Activated naive CD4-positive, alpha-beta T cell treated with anti-CD3 and anti-CD28 coated beads, Interleukin-2, amount 50 U/mL, for 24 hours (primary cell): ENCODE data around the gene TTC29.
"Not testable (repeated sequence)": the region's sequence is repeated elsewhere in the genome, so short reads cannot be mapped to it uniquely, and the experiment has no call there.

Experiments used
- H3K27ac Mint-ChIP-seq: one replicate; pipeline ENCODE4 v1.8.0; 2021; ENCODE audit warnings: mild to moderate bottlenecking, mixed read lengths
- H3K27me3 Mint-ChIP-seq: one replicate; pipeline ENCODE4 v1.8.0; 2021; ENCODE audit warnings: mixed read lengths
- H3K36me3 Mint-ChIP-seq: one replicate; pipeline ENCODE4 v1.8.0; 2021; ENCODE audit warnings: mixed read lengths
- H3K4me1 Mint-ChIP-seq: one replicate; pipeline ENCODE4 v1.8.0; 2021; ENCODE audit warnings: mixed read lengths
- H3K4me3 Mint-ChIP-seq: one replicate; pipeline ENCODE4 v1.8.0; 2021; ENCODE audit warnings: mild to moderate bottlenecking, mixed read lengths
- H3K9me3 Mint-ChIP-seq: one replicate; pipeline ENCODE4 v1.8.0; 2021; ENCODE audit warnings: mixed read lengths

The TTC29 gene

GRCh38 chr4:146674829-146675570, 270.7 kb downstream of the TTC29 start:
- Mint-ChIP-seq H3K9me3 (no peaks in the 10 kb centered on the region), H3K27ac (no peak overlapping the region), H3K27me3 (peaks cover 9% of the 10 kb centered on the region), H3K4me3 (no peak overlapping the region), H3K36me3 (no peaks in the 10 kb centered on the region), H3K4me1 (no peaks in the 10 kb centered on the region)

GRCh38 chr4:146663968-146664311, 281.7 kb downstream of the TTC29 start:
- H3K4me1 Mint-ChIP-seq, H3K36me3 Mint-ChIP-seq, H3K9me3 Mint-ChIP-seq, H3K4me3 Mint-ChIP-seq, H3K27me3 Mint-ChIP-seq, H3K27ac Mint-ChIP-seq: not testable (repeated sequence)

DNA sequence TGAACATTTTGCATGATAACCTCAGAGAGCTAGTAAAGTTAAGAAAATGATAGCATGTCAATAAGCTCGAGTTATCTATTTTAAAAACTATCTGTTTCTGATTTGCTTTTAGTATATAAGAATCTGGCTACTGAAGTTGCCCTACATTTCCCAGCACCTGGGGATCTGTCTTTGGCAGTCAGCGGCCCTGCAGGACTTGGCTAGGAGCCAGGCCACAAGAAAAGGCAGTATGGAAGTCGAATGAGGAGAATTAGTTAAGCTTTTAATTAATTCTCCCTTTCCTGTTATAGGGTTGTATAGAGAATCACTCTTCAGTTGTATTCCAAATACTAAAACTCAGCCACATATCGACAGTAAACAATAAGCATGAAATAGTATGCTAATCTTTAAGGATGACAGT, 284.3 kb downstream of the TTC29 start:
- Mint-ChIP-seq H3K27me3 (peaks cover 17% of the 10 kb centered on the region), H3K9me3 (peaks cover 4% of the 10 kb centered on the region), H3K4me1 (no peaks in the 10 kb centered on the region), H3K27ac (no peak overlapping the region), H3K4me3 (no peak overlapping the region), H3K36me3 (no peaks in the 10 kb centered on the region)
